Measurements from ENCODE around the gene RBFOX1. TPM values are rescaled to one million over a fixed set of nuclear protein-coding genes. Genes with fewer than 3 reads are reported as not detected.

The RBFOX1 gene
- total RNA-seq, 2 experiments from 2014 or later = not detected

DNA sequence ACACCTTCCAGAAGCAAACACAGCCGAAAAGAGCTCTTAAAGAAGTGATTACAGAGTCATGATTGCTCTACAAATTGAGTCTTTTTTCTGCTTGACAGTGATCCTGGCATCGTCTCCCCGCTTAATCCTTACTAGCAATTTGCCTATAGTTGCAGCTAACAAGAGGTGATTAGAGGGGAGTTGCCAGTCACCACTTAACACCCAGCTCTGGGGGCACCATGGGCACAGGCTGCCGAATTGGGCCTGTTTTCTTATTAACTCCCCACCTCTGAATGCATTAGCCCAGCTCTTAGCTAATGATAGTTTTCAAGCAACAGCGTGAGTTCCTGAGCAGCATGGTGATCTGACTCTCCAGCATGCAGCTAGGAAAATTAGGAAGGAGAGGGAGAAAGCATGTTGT lies 93.5 kb downstream of the RBFOX1 start:
- Mint-ChIP-seq H3K9me3 (ENCODE audit: low read depth) (peaks cover 15% of the 10 kb centered on the region), H3K4me1 (no peaks in the 10 kb centered on the region), H3K4me3 (no peak overlapping the region), H3K27ac (no peak overlapping the region), H3K36me3 (ENCODE audit: low read depth) (no peaks in the 10 kb centered on the region), H3K27me3 (no peaks in the 10 kb centered on the region)
- no peak for DNase-seq
- ATAC-seq = no peak
- intact Hi-C loops (cut with DNase I, micrococcal nuclease) = no loop called here
- POLR2A ChIA-PET = no interaction called here
- CTCF ChIA-PET = interaction anchor here (1.2 kb wide), 1 partner anchor 13 kb away, joined by 3 read pairs; no protein-coding TSS in a partner anchor

DNA sequence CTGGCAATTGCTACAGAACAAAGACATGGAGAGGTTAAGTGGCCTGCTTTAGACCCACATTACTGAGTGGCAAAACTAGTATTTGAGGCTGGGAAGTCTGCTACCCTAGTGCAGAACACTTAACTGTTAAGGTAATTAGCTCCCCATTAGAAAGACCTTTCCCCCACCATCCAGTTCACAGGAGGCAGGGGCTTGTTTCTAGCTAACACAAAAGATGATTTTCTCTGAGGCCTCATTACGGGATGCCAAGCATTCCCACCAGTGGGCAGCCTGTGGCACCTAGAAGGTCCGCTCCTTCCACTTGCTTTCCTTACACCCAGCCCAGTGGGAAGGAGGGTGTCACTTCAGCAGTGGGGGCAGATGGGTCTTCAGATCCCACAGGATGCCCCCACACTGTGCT lies 99.1 kb downstream of the RBFOX1 start:
- H3K4me3 Mint-ChIP-seq = no peak overlapping the region
- peaks cover 5% of the 10 kb centered on the region for H3K9me3 Mint-ChIP-seq (ENCODE audit: low read depth)
- no peak overlapping the region for H3K27ac Mint-ChIP-seq
- H3K36me3 Mint-ChIP-seq (ENCODE audit: low read depth) = no peaks in the 10 kb centered on the region
- intact Hi-C loops (cut with DNase I, micrococcal nuclease) = no loop called here
- CTCF ChIA-PET = no interaction called here
- POLR2A ChIA-PET = no interaction called here
- DNase-seq (no peak), ATAC-seq (no peak)
- H3K27me3 Mint-ChIP-seq = no peaks in the 10 kb centered on the region
- no peaks in the 10 kb centered on the region for H3K4me1 Mint-ChIP-seq

DNA sequence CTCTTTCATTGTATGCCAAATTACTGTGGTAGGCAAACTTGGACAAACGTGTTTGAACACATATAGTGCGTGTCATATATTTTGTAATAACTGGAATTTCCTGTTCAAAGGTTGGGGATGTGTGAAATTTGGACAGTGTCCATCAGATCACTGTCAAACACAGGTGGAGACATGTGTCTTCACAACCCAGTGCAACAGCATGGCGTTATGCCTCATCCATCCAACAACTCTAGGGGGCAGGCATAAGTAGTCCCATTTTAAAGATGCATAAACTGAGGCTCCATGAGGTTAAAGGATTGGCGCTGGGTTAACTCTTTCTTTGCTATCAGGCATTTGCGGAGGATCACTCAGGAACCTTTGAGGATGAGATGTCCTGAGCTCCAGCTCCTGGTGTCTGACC lies 103.7 kb downstream of the RBFOX1 start:
- ATAC-seq (no peak), DNase-seq (no peak)
- H3K4me3 Mint-ChIP-seq = no peak overlapping the region
- peaks cover 2% of the 10 kb centered on the region for H3K9me3 Mint-ChIP-seq (ENCODE audit: low read depth)
- POLR2A ChIA-PET = no interaction called here
- CTCF ChIA-PET = no interaction called here
- H3K4me1 Mint-ChIP-seq = no peaks in the 10 kb centered on the region
- H3K27me3 Mint-ChIP-seq = no peaks in the 10 kb centered on the region
- H3K27ac Mint-ChIP-seq = no peak overlapping the region
- H3K36me3 Mint-ChIP-seq (ENCODE audit: low read depth) = no peaks in the 10 kb centered on the region
- intact Hi-C loops (cut with DNase I, micrococcal nuclease) = no loop called here

DNA sequence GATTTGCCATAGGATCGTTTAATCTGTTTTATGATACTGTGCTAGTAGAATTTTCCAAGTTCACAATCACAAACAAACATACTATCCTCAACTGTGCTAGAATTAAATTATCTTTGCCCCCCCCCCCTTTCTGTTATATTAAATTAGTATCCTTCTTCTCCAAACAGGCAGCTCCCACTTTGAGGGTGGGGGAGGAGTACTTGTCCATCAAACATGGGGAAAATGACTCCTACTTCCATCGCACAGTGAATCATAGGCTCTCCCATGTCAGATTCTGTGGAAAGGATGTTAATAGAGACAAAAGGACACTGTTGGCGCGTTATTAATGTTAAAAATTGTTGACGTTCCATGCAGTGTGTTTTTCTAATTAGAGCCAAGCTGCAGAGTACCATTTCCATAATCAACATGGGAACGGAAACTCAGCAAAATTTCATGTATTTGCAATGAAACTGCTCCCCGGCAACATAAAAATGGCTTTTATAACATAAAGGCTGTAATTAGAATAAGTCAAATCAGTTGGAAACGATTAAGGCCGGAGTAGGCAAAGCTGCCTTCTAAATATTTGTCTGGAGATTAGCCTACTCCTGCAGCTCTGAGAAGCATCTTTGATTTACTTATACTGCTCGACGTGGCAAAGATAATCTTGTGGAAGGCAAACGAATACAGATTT lies 104.6 kb downstream of the RBFOX1 start:
- ChIA-PET POLR2A (no interaction called here), CTCF (interaction anchor here (0.6 kb wide), 1 partner anchor 10 kb away, joined by 6 read pairs; no protein-coding TSS in a partner anchor)
- Mint-ChIP-seq H3K9me3 (ENCODE audit: low read depth) (peaks cover 4% of the 10 kb centered on the region), H3K27me3 (no peaks in the 10 kb centered on the region), H3K4me1 (no peaks in the 10 kb centered on the region), H3K36me3 (ENCODE audit: low read depth) (no peaks in the 10 kb centered on the region), H3K27ac (no peak overlapping the region), H3K4me3 (no peak overlapping the region)
- ATAC-seq (no peak), DNase-seq (no peak)
- intact Hi-C loops (cut with DNase I, micrococcal nuclease) = no loop called here

DNA sequence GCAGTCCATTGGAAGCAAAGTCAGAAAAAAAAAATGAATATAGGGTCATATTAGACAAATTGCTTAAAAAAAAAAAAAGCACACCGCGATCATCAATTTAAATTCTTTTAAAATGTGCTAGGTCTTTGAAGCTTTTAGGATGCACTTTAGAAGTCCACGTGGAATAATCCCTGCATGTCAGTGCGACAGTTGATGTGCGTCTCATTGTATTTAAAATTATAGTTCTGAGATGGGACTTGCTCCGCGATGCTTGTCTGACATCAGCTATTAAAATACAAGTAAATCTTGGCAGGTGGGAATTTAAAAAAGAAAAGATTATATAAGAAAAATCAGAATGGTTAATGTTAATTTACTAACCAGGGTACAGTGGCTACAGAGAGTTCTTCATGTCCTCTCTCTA lies 105.2 kb downstream of the RBFOX1 start:
- H3K9me3 Mint-ChIP-seq (ENCODE audit: low read depth) = peaks cover 6% of the 10 kb centered on the region
- H3K4me1 Mint-ChIP-seq = no peaks in the 10 kb centered on the region
- H3K36me3 Mint-ChIP-seq (ENCODE audit: low read depth) = no peaks in the 10 kb centered on the region
- H3K4me3 Mint-ChIP-seq = no peak overlapping the region
- no peak overlapping the region for H3K27ac Mint-ChIP-seq
- ATAC-seq (no peak), DNase-seq (no peak)
- intact Hi-C loops (cut with DNase I, micrococcal nuclease) = no loop called here
- H3K27me3 Mint-ChIP-seq = no peaks in the 10 kb centered on the region
- ChIA-PET POLR2A (no interaction called here), CTCF (no interaction called here)

DNA sequence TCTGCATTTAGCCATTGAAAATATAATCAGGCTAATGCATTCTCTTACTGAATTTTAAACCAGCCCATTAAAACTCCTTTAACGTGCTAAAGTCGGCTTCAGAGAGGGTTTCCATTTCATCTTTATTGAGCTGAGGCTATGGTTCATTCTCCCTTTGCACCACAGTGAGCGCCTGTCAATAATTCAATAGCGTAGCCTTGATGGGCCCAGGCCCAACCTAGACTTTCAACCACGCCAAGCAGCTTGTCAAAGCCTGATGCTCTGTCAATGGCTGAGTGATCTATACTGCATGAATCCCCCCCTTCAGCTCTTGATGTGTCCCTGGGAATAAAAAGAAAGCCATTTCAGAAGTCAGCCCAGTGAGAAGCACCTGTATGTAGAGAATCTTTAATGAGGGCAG lies 106.0 kb downstream of the RBFOX1 start:
- DNase-seq (no peak), ATAC-seq (no peak)
- intact Hi-C loops (cut with DNase I, micrococcal nuclease) = no loop called here
- H3K9me3 Mint-ChIP-seq (ENCODE audit: low read depth) = peaks cover 6% of the 10 kb centered on the region
- ChIA-PET CTCF (no interaction called here), POLR2A (no interaction called here)
- no peaks in the 10 kb centered on the region for H3K4me1 Mint-ChIP-seq
- no peaks in the 10 kb centered on the region for H3K36me3 Mint-ChIP-seq (ENCODE audit: low read depth)
- no peak overlapping the region for H3K4me3 Mint-ChIP-seq
- no peak overlapping the region for H3K27ac Mint-ChIP-seq
- H3K27me3 Mint-ChIP-seq = no peaks in the 10 kb centered on the region

DNA sequence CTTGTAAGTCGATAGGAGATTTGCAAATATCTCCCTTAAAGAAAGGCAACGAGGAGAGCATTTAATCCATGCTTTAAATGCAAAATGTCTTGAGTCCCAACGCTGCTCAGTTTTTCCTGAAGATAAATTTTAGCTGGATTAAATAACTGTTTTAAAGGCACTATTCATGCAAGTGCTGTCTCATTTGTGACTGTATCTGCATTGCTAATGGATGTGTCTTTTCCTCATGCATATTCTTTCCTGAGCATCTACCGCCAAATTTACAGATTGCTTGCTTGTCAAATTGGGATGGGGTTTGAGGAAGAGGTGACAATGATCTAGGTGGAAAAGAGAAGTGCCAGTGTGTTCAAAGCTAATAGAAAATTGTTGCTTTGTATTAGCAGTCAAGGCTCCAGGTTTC lies 106.9 kb downstream of the RBFOX1 start:
- Mint-ChIP-seq H3K36me3 (ENCODE audit: low read depth) (no peaks in the 10 kb centered on the region), H3K4me3 (no peak overlapping the region), H3K9me3 (ENCODE audit: low read depth) (peaks cover 6% of the 10 kb centered on the region), H3K27ac (no peak overlapping the region), H3K4me1 (no peaks in the 10 kb centered on the region), H3K27me3 (no peaks in the 10 kb centered on the region)
- ChIA-PET POLR2A (no interaction called here), CTCF (no interaction called here)
- no peak for ATAC-seq
- DNase-seq = no peak
- intact Hi-C loops (cut with DNase I, micrococcal nuclease) = no loop called here

DNA sequence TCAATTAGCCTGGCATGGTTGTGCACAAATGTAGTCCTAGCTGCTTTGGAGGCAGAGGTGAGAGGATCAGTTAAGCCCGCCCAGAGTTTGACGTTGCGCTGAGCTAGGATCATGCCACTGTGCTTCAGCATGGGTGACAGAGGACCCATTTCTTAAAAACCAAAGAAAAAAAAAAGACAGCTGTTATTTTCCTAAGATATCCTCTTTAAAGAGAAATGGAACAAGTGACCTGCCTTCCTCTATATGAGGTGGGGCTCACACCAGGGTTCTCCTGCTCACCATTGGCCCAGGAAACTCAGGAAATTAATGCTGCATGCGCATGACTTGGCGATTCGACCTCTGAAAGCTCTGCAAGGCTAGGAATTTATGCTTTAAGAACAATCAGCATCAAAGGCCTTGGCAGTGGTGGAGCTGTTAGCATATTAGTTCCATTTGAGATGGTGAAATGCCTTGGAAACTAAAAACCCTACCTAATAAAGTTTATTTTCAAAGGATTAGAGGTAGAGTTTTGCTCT lies 108.3 kb downstream of the RBFOX1 start:
- H3K27me3 Mint-ChIP-seq = no peaks in the 10 kb centered on the region
- DNase-seq = no peak

DNA sequence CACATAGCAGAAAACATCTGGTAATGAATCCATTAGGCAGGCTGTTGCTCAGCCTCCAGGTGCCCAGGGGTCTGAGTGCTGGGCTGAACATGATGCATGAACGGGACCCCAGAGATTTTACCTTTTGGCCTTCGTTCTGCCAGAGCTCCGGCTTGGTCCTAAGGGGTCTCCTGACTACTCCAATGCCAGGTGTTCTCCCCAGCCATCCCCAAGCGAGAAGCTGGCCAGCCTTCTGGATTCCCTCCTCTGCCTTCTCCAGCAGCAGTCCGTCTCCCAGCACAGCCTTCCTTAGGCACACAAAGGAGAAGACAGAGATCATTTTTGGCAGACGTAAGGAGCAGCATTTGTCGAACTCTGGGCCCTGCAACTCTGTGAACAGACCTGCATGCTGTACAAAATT lies 109.4 kb downstream of the RBFOX1 start:
- intact Hi-C loops (cut with DNase I, micrococcal nuclease) = no loop called here
- Mint-ChIP-seq H3K4me3 (no peak overlapping the region), H3K27me3 (no peaks in the 10 kb centered on the region), H3K36me3 (ENCODE audit: low read depth) (no peaks in the 10 kb centered on the region), H3K4me1 (no peaks in the 10 kb centered on the region), H3K27ac (no peak overlapping the region), H3K9me3 (ENCODE audit: low read depth) (peaks cover 6% of the 10 kb centered on the region)
- ChIA-PET CTCF (no interaction called here), POLR2A (no interaction called here)
- DNase-seq (no peak), ATAC-seq (no peak)

More for the DNA sequence above, 108.3 kb downstream of the RBFOX1 start:
- H3K4me1 Mint-ChIP-seq = no peaks in the 10 kb centered on the region
- ChIA-PET CTCF (no interaction called here), POLR2A (no interaction called here)
- ATAC-seq = no peak
- intact Hi-C loops (cut with DNase I, micrococcal nuclease) = no loop called here
- H3K36me3 Mint-ChIP-seq (ENCODE audit: low read depth) = no peaks in the 10 kb centered on the region
- no peak overlapping the region for H3K4me3 Mint-ChIP-seq
- H3K27ac Mint-ChIP-seq = no peak overlapping the region
- H3K9me3 Mint-ChIP-seq (ENCODE audit: low read depth) = peaks cover 4% of the 10 kb centered on the region

DNA sequence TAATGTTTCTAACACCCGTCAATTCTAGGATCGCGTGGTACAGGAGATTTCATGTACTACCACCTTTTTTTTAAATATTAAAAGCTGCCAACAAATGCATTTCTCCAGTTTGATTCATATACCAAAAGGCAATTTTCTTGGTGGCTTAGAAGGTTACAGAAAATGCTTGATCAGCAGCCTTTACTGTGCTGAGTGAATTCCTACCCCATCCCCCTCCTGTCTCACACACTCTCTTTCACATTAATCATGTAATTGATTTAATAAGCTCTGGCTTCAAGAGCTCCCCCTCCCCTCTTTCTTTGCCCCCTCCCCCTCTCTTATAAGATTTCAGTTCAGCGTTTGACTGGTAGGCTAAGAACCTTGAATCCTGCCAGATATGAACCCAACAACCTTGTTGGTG lies 110.5 kb downstream of the RBFOX1 start:
- Mint-ChIP-seq H3K27me3 (no peaks in the 10 kb centered on the region), H3K36me3 (ENCODE audit: low read depth) (no peaks in the 10 kb centered on the region), H3K27ac (no peak overlapping the region), H3K4me1 (no peaks in the 10 kb centered on the region), H3K4me3 (no peak overlapping the region), H3K9me3 (ENCODE audit: low read depth) (peaks cover 8% of the 10 kb centered on the region)
- POLR2A ChIA-PET = no interaction called here
- CTCF ChIA-PET = no interaction called here
- intact Hi-C loops (cut with DNase I, micrococcal nuclease) = no loop called here
- DNase-seq (no peak), ATAC-seq (no peak)

DNA sequence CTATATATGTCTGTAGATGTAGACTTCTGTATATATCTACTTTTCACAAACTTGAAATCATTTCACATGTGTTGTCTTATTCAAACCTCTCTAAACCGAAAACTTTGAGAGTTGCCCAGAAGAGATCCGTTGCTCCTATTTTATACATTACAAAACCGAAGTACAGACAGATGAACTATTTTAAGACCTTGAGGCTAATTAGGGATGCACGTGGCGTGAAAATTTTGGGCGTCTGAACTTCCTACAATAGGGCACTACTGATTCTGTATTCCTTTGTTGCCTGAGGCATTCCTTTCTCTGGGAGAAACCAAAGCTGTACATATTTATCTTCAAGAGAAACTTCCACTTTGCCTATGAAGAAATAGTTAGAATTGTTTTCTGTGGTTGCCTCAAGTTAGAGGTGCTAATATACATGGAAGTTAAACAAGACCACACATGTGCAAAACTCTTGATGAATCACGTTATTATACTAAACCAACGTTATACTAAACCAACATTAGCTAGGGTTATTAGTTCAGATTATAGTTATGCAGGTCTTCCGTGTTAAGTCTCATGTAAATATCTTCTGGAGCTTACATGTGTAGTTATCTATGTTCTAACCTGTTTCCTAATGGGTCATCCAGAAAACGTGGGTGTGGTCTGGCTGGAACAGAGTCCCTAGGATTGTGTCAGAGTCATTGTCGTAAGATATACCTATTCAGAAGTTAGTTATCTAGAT lies 111.2 kb downstream of the RBFOX1 start:
- Mint-ChIP-seq H3K36me3 (ENCODE audit: low read depth) (no peaks in the 10 kb centered on the region), H3K27me3 (no peaks in the 10 kb centered on the region), H3K9me3 (ENCODE audit: low read depth) (peaks cover 9% of the 10 kb centered on the region), H3K4me3 (no peak overlapping the region), H3K27ac (no peak overlapping the region), H3K4me1 (no peaks in the 10 kb centered on the region)
- ATAC-seq (no peak), DNase-seq (no peak)
- ChIA-PET CTCF (no interaction called here), POLR2A (no interaction called here)
- intact Hi-C loops (cut with DNase I, micrococcal nuclease) = no loop called here

DNA sequence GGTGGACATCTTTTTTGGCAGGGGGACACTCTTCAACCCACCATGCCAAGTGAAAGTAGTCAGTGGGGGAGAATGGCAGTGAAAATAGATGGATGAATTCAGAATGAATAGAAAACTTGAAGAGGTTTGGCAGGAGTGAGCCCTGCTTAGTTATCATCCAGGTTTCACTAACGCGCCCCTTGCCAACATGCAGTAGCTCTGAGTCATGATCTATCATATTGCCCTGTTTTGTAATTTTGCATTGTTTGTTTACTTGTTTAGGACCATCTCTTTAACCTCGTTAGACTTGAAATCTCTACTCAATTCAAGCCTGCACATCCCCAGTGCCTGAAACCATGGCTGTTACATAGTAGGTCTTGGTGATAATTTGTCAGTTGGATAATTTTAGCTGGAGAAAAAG lies 116.7 kb downstream of the RBFOX1 start:
- Mint-ChIP-seq H3K36me3 (ENCODE audit: low read depth) (no peaks in the 10 kb centered on the region), H3K4me3 (no peak overlapping the region), H3K27me3 (no peaks in the 10 kb centered on the region), H3K4me1 (no peaks in the 10 kb centered on the region), H3K9me3 (ENCODE audit: low read depth) (peaks cover 32% of the 10 kb centered on the region), H3K27ac (no peak overlapping the region)
- ChIA-PET POLR2A (no interaction called here), CTCF (no interaction called here)
- intact Hi-C loops (cut with DNase I, micrococcal nuclease) = no loop called here
- ATAC-seq = no peak
- no peak for DNase-seq
